ENCODE data around the gene CASS4.
"Not testable (repeated sequence)": the region's sequence is repeated elsewhere in the genome, so short reads cannot be mapped to it uniquely, and the experiment has no call there.

CASS4 gene

DNA sequence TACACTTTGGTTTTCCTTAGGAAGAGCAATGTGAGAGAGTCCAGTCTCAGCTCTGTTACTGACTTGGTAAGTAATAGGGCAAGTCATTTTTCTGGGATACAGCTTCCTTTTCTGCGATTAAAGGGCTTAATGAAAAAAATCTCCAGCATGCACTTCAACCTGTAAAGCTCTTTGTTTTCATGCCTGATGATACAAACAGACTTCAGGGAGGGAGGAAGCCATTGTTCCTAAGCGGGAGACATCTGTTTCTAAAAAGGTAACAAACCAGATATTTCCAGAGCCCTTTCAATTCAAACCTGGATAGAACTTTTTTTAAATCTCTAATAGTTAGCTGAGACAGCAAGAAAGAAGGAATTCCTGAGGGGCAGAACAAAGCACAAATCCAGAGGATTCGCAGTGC is 5.2 kb upstream of the CASS4 start:
- H3K27ac ChIP-seq = no peak overlapping the region
- TF ChIP-seq ZFX (IDR thresholded peaks at IDR 0.05) = no peak
- TF ChIP-seq, protein P1, sequence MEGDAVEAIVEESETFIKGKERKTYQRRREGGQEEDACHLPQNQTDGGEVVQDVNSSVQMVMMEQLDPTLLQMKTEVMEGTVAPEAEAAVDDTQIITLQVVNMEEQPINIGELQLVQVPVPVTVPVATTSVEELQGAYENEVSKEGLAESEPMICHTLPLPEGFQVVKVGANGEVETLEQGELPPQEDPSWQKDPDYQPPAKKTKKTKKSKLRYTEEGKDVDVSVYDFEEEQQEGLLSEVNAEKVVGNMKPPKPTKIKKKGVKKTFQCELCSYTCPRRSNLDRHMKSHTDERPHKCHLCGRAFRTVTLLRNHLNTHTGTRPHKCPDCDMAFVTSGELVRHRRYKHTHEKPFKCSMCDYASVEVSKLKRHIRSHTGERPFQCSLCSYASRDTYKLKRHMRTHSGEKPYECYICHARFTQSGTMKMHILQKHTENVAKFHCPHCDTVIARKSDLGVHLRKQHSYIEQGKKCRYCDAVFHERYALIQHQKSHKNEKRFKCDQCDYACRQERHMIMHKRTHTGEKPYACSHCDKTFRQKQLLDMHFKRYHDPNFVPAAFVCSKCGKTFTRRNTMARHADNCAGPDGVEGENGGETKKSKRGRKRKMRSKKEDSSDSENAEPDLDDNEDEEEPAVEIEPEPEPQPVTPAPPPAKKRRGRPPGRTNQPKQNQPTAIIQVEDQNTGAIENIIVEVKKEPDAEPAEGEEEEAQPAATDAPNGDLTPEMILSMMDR (conservative IDR thresholded peaks at IDR 0.05) = no peak

DNA sequence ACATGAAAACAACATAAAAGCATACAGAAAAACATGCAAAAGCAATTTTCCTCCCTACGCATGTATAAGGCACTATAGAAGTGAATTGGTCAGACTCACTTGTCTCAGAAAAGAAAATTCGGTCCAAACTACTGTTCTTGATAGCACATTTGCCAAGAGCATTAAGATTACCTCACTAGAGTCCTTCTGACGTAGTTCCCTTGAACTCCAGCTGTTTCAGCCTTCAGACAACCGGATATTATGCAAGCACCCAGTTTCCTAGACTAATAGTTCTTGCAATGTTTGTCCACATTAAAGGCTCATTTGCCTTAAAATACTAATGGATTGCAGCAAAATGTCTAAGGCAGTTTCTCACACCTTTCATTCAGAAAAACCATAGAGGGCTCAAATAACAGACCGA is 2.5 kb upstream of the CASS4 start:
- TF ChIP-seq, protein P1 (conservative IDR thresholded peaks at IDR 0.05) = no peak
- TF ChIP-seq ZFX (IDR thresholded peaks at IDR 0.05) = no peak

DNA sequence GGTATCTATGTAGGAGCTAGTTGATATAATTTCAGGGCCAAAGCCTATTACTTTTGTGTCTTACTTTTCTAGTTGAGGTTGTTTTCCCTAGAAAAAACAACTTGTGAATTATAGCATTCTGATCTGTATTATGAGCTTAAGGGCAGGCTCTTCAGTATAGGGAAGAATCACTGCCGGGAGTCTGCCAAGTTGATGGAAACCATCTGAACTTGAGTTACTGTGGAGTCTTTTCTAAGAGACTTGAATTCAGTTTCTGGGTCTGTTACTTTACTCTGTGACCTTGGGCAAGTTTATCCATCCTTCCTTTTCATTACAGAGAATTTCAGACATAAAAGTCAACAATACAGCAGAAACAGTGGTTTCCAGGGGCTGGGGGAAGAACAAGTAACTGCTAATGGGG is 2.1 kb upstream of the CASS4 start:
- H3K27ac ChIP-seq = no peak overlapping the region
- TF ChIP-seq, protein P1 (conservative IDR thresholded peaks at IDR 0.05) = no peak
- TF ChIP-seq ZFX (IDR thresholded peaks at IDR 0.05) = no peak

More for the DNA sequence above, 2.5 kb upstream of the CASS4 start:
- H3K27ac ChIP-seq = no peak overlapping the region

DNA sequence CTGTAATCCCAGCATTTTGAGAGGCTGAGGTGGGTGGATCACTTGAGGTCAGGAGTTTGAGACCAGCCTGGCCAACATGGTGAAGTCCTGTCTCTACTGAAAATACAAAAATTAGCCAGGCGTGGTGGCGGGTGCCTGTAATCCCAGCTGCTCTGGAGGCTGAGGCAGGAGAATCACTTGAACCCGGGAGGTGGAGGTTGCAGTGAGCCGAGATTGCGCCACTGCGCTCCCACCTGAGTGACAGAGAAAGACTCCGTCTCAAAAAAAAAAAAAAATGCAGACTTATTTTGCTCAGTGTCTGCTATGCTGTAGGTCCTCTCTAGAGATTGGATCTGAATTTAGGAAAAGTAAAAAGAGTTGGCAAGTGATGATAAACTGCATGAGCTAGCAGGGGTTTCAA is 773 bp upstream of the CASS4 start:
- not testable (repeated sequence) for H3K27ac ChIP-seq

DNA sequence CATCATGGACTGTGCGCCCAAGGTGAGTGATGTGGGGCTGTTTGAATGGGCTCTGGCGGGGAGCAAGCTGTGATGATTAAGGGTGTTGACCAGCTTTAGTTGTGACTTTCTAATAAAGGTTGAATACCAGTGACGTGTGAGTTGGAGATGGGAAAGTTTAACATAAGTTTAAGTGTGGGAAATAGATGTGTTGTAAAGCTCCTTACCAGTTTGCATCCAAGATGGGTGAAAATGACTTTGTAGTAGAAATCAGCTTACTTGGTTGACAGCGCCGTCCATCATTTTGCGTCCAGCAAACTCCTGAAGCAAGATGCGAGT is 372 bp downstream of the CASS4 start:
- TF ChIP-seq ZFX (IDR thresholded peaks at IDR 0.05) = no peak
- TF ChIP-seq, protein P1 (conservative IDR thresholded peaks at IDR 0.05) = no peak
- H3K27ac ChIP-seq = no peak overlapping the region

DNA sequence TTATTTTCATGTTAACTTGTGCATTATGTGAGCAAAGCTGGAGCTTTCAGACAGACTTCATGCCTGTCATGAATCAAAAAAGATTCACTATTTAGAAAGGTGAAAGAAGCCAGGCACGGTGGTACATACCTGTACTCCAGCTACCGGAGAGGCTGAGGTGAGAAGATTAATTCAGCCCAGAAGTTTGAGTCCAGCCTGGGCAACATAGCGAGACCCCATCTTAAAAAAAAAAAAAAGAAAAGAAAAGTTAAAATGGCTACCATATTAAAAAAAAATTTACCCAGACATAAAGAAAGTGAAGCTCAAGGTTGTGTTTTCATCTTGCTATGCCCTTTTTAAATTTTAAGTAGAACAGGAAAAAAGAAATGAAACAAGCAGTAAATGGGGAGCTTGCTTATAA is 889 bp downstream of the CASS4 start:
- no peak overlapping the region for H3K27ac ChIP-seq
- TF ChIP-seq, protein P1 (conservative IDR thresholded peaks at IDR 0.05) = no peak
- TF ChIP-seq ZFX (IDR thresholded peaks at IDR 0.05) = no peak

DNA sequence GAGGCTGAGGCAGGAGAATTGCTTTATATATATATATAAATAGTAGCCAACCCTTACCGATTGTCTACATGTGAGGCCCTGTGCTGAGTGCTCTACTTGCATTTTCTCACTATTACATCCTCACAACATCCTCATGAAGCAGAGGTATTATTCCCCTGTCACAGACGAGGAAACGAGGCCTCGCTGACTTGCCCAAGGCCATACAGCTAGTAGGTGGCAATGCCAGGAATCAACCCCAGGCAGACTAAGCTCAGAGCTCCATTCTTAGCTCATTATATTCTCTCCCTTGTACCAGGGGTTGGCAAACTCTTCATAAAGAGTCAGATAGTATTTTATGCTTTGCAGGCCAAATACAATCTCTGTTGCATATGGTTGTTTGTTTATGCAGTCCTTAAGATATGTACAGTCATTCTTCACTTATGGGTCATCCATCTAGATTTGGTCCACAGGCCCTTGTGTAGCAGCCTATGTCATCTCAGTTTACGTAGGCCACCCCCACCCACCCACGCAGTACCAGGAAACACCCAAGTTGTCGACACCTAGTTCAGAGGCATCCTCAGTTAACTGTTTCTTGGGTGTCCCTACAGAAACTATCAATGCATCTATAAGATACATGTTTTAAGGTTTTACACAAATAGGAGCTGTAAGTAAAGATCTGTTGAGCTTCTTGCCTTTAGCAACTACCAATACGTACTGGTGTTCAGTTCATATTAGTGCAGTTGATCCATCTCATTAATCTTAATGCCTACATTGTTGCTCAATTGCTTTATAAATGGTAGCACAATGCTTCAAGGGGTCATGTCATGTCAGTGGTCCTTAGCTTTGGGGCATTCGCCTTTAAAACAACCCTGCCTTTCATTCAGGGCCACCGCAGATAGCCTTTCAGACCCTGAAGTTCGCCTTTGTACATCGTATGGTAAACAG is 3.0 kb downstream of the CASS4 start:
- no peak overlapping the region for H3K27ac ChIP-seq
- TF ChIP-seq ZFX (IDR thresholded peaks at IDR 0.05) = no peak
- TF ChIP-seq, protein P1 (conservative IDR thresholded peaks at IDR 0.05) = no peak

DNA sequence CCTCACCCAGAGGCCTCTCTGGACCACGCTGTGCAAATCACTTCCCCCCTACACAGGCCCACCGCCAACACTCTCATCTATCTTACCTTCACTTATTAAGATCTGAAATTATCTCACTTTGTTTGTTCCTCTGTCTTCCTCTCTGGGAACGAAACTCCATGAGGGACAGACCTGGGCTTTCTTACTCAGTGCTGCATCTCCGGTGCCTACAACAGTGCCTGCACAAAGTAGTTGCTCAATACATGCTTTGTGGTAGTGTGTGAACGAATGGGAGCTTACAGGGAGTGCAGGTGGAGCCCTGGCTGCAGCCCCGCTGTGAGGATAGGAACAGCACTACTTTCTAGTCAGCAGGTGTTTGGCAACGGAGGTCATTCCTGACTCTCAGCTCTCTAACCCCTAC is 5.3 kb downstream of the CASS4 start:
- no peak overlapping the region for H3K27ac ChIP-seq
- TF ChIP-seq, protein P1 (conservative IDR thresholded peaks at IDR 0.05) = no peak
- no peak for TF ChIP-seq ZFX (IDR thresholded peaks at IDR 0.05)

All from C4-2B (cell line).